Hair follicle dermal papilla cell (primary cell): Measurements from ENCODE around the gene NUDT12. TPM values are rescaled to one million over a fixed set of nuclear protein-coding genes. Genes with fewer than 3 reads are reported as not detected.

Experiments used
- total RNA-seq: library from RNA; depleted of rRNA; stranded (reverse); fragments of >200 nt; gene quantifications from 2 replicates; pipeline ENCODE4 v1.2.3, GENCODE V29; 2012

NUDT12 gene
- total RNA-seq = 8.4 and 11.4 TPM in 2 replicates

GRCh38 chr5:103562453-103563157, at the start of gene NUDT12:
TSS of gene NUDT12 (minus strand) at chr5:103562789. CDS start at chr5:103560248, 2,541 bp downstream.

